GM12878 (cell line): Measurements from ENCODE around the gene ORC4. TPM values are rescaled to one million over a fixed set of nuclear protein-coding genes. Genes with fewer than 3 reads are reported as not detected.

ENCODE experiments used
- ATAC-seq: fragments of 200-7000 bp; cut with Tn5 transposase; 3 replicates; pipeline ENCODE4 v1.9.1; 2020; ENCODE audit warnings: mild to moderate bottlenecking, moderate library complexity
- BruUV-seq: library from RNA; stranded (reverse); fragments of 400-500 nt; replicated peaks from 2 replicates; lab custom pipeline; 2021; lab: Mats Ljungman, UMichigan
- CTCF ChIA-PET: fragments of 300-600 bp; sonication (Branson Sonifier 250); formaldehyde crosslinking; extraction: SDS; loops from one replicate; lab custom pipeline; 2021; ENCODE audit warnings: inconsistent platforms; lab: Yijun Ruan, JAX
- POLR2A ChIA-PET: fragments of 350-600 bp; formaldehyde crosslinking; extraction: SDS; loops from one replicate; lab custom pipeline; 2021; ENCODE audit warnings: inconsistent platforms; lab: Charles Lee
- RAD21 ChIA-PET: fragments of 300-600 bp; sonication (Branson Sonifier 250); formaldehyde crosslinking; loops from one replicate; lab custom pipeline; 2023; ENCODE audit warnings: antibody characterized with exemption; ENCODE audit not compliant: unreplicated experiment; lab: Charles Lee
- SMC1A ChIA-PET: fragments of 300-600 bp; sonication (Branson Sonifier 250); formaldehyde crosslinking; loops from one replicate; lab custom pipeline; 2023; ENCODE audit not compliant: unreplicated experiment, uncharacterized antibody; lab: Charles Lee
- DNase-seq: peaks from one replicate; pipeline ENCODE4 v3.0.0-alpha.2; 2011; ENCODE audit warnings: low read depth, low spot score
- FAIRE-seq: peaks from 3 replicates; lab custom pipeline; 2011; peaks lifted over from hg19 to GRCh38; lab: Jason Lieb, UNC
- H2AFZ ChIP-seq: 2 replicates; pipeline ENCODE4 v1.6.0; 2011; ENCODE audit warnings: low read depth, low read length, control low read depth; ENCODE audit not compliant: control insufficient read depth
- H3K27ac ChIP-seq: 2 replicates; pipeline ENCODE4 v1.5.1; 2011; ENCODE audit warnings: control low read depth; ENCODE audit not compliant: control insufficient read depth, insufficient read depth
- H3K27me3 ChIP-seq, 2 experiments: replicated peaks in 1 of 2; 2 replicates each; pipeline versions ENCODE4 v1.6.0 to v1.6.1; 2011; ENCODE audit warnings: low read length in 1 of 2; ENCODE audit not compliant: control insufficient read depth in 2 of 2, insufficient read depth in 2 of 2
- H3K36me3 ChIP-seq, 2 experiments: 2 replicates each; pipeline ENCODE4 v1.5.1; 2011; ENCODE audit warnings: low read length in 1 of 2; ENCODE audit not compliant: control insufficient read depth in 2 of 2, insufficient read depth in 2 of 2
- H3K4me1 ChIP-seq: 2 replicates; pipeline ENCODE4 v1.6.1; 2011; ENCODE audit warnings: mild to moderate bottlenecking, low read length, moderate library complexity, mixed read lengths; ENCODE audit not compliant: control insufficient read depth, insufficient read depth
- H3K4me2 ChIP-seq: 2 replicates; pipeline ENCODE4 v1.6.0; 2011; ENCODE audit warnings: control low read depth; ENCODE audit not compliant: control insufficient read depth, insufficient read depth
- H3K4me3 ChIP-seq: fragments of 200-600 bp; sonication (generic); 2 replicates; pipeline ENCODE4 v1.5.1; 2016
- H3K79me2 ChIP-seq: 2 replicates; pipeline ENCODE4 v1.6.0; 2011; ENCODE audit warnings: low read length; ENCODE audit not compliant: control insufficient read depth, insufficient read depth
- H3K9ac ChIP-seq: 2 replicates; pipeline ENCODE4 v1.8.0; 2011; ENCODE audit warnings: low read length, control low read depth, mixed read lengths; ENCODE audit not compliant: control insufficient read depth, insufficient read depth
- H3K9me3 ChIP-seq: replicated peaks from 3 replicates; pipeline ENCODE4 v1.5.1; 2011; ENCODE audit warnings: mild to moderate bottlenecking, low read length; ENCODE audit not compliant: control insufficient read depth, insufficient read depth
- H4K20me1 ChIP-seq: 2 replicates; pipeline ENCODE4 v1.6.0; 2011; ENCODE audit not compliant: control insufficient read depth, insufficient read depth
- ASH2L ChIP-seq: fragments of 300-600, 200-600 bp; sonication (generic); IDR thresholded peaks from 2 replicates; pipeline ENCODE4 v1.6.1; 2017; ENCODE audit warnings: low read depth, mild to moderate bottlenecking, borderline replicate concordance
- EED ChIP-seq: sonication (generic); IDR thresholded peaks from 2 replicates; pipeline ENCODE4 v1.6.1; 2016; ENCODE audit warnings: antibody characterized with exemption, low read depth
- KDM1A ChIP-seq: fragments of 200-600 bp; sonication (generic); IDR thresholded peaks from 2 replicates; pipeline ENCODE4 v1.6.1; 2016; ENCODE audit warnings: borderline replicate concordance
- MTA3 ChIP-seq: IDR thresholded peaks from 2 replicates; pipeline ENCODE4 v1.6.1; 2012; ENCODE audit warnings: low read length, inconsistent platforms, borderline replicate concordance
- NFIC ChIP-seq: IDR thresholded peaks from 2 replicates; pipeline ENCODE4 v1.6.1; 2012; ENCODE audit warnings: low read depth, mild to moderate bottlenecking, inconsistent platforms, low read length, moderate library complexity
- NFYB ChIP-seq: IDR thresholded peaks from 2 replicates; pipeline ENCODE4 v1.6.1; 2011; ENCODE audit warnings: low read depth, mild to moderate bottlenecking, low read length, improper control_type of control experiment, moderate library complexity; ENCODE audit not compliant: insufficient read depth
- PML ChIP-seq: IDR thresholded peaks from 2 replicates; pipeline ENCODE4 v1.6.1; 2012; ENCODE audit warnings: low read length, inconsistent platforms
- RAD51 ChIP-seq: fragments of 450-650 bp; IDR thresholded peaks from 2 replicates; pipeline ENCODE4 v1.6.1; 2016; ENCODE audit warnings: moderate library complexity, mild to moderate bottlenecking, inconsistent platforms
- TCF12 ChIP-seq: IDR thresholded peaks from 2 replicates; pipeline ENCODE4 v1.6.1; 2011; ENCODE audit warnings: low read depth, mild to moderate bottlenecking, low read length
- WRNIP1 ChIP-seq: IDR thresholded peaks from 2 replicates; pipeline ENCODE4 v1.6.1; 2011; ENCODE audit warnings: low read depth, low read length, improper control_type of control experiment, borderline replicate concordance
- WGBS: methylation state at CpG from one replicate; pipeline ENCODE4 v1.1.6; 2016; ENCODE audit warnings: low lambda C conversion rate; ENCODE audit not compliant: insufficient replicate concordance, insufficient coverage; ENCODE audit errors: missing lambda C conversion rate; 5-methylcytosine and 5-hydroxymethylcytosine counted together
- in situ Hi-C: fragments of 300-500 bp; cut with MboI; formaldehyde crosslinking; loops from 9 replicates; pipeline ENCODE4 v1.14.3; 2018; ENCODE audit warnings: mixed read lengths
- intact Hi-C: fragments of 100-400 bp; cut with micrococcal nuclease; formaldehyde crosslinking; loops from one replicate; pipeline ENCODE4 v1.14.2; 2022; ENCODE audit not compliant: unreplicated experiment
- polyA plus RNA-seq, 11 experiments: library from polyadenylated mRNA; depleted of rRNA in 4 of 11; unstranded in 6 of 11; stranded (reverse) in 5 of 11; fragments of >200 nt; fragmentation: Nextera tagmentation in 4 of 11; fragmentation: Illumina TruSeq in 1 of 11; extraction: Ambion mirVana in 4 of 11; extraction: Trizol in 1 of 11; gene quantifications; 1 replicate in 1 of 11; 2 replicates in 10 of 11; pipeline versions ENCODE4 v1.2.1 to v1.2.3, GENCODE V29; 2011 to 2016; ENCODE audit warnings: inconsistent platforms in 2 of 11, missing spikeins in 2 of 11, low read depth in 1 of 11
- total RNA-seq, 4 experiments: library from RNA; depleted of rRNA in 3 of 4; stranded (reverse); fragments of >200 nt in 3 of 4; fragmentation: Illumina TruSeq in 1 of 4; extraction: Trizol in 1 of 4; gene quantifications; 2 replicates each; pipeline versions ENCODE4 v1.2.1 to v1.2.3, GENCODE V29; 2013 to 2021
- TF ChIP-seq, protein P1 (sequence below): fragments of 450-650 bp; IDR thresholded peaks from 2 replicates; pipeline ENCODE4 v1.6.1; 2017; ENCODE audit warnings: low read depth, mild to moderate bottlenecking, moderate library complexity
- TF ChIP-seq, protein P2 (sequence below): IDR thresholded peaks from 2 replicates; pipeline ENCODE4 v1.6.1; 2012; ENCODE audit warnings: improper control_type of control experiment, low read depth, low read length; ENCODE audit not compliant: insufficient replicate concordance
- TF ChIP-seq, protein P3 (sequence below): IDR thresholded peaks from 2 replicates; pipeline ENCODE4 v1.6.1; 2012; ENCODE audit warnings: low read depth, low read length, improper control_type of control experiment

The ORC4 gene
- total and polyA plus RNA-seq, 10 of the 15 experiments (the other 5 are each of a cell fraction or from before 2014, with no cell fraction given): 25.7 to 71.3 (median 52.1) TPM

- no TSS peak for BruUV-seq
- no peaks in the 10 kb centered on the region for H4K20me1 ChIP-seq
- FAIRE-seq (no peak), ATAC-seq (no peak), DNase-seq (no peak)
- RAD21 ChIA-PET: no interaction called here
- intact Hi-C loops (no loop called here), in situ Hi-C loops (no loop called here)
- SMC1A ChIA-PET: interaction anchor here (1.5 kb wide), 1 partner anchor 16 kb away, joined by 3 read pairs; no protein-coding TSS in a partner anchor
- peaks cover 6% of the 10 kb centered on the region for H3K79me2 ChIP-seq
- CTCF ChIA-PET: interaction anchor here (2.2 kb wide), 2 partner anchors 14 to 533 kb away, joined by 9 to 12 read pairs; no protein-coding TSS in a partner anchor
- H3K9me3 ChIP-seq: peaks cover 7% of the 10 kb centered on the region
- TF ChIP-seq, protein P1, sequence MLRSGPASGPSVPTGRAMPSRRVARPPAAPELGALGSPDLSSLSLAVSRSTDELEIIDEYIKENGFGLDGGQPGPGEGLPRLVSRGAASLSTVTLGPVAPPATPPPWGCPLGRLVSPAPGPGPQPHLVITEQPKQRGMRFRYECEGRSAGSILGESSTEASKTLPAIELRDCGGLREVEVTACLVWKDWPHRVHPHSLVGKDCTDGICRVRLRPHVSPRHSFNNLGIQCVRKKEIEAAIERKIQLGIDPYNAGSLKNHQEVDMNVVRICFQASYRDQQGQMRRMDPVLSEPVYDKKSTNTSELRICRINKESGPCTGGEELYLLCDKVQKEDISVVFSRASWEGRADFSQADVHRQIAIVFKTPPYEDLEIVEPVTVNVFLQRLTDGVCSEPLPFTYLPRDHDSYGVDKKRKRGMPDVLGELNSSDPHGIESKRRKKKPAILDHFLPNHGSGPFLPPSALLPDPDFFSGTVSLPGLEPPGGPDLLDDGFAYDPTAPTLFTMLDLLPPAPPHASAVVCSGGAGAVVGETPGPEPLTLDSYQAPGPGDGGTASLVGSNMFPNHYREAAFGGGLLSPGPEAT: no peak
- TF ChIP-seq WRNIP1 (no peak), NFYB (no peak), EED (no peak), NFIC (no peak), PML (no peak), TCF12 (no peak), RAD51 (no peak), MTA3 (no peak), ASH2L (no peak), KDM1A (no peak)
- TF ChIP-seq, protein P2, sequence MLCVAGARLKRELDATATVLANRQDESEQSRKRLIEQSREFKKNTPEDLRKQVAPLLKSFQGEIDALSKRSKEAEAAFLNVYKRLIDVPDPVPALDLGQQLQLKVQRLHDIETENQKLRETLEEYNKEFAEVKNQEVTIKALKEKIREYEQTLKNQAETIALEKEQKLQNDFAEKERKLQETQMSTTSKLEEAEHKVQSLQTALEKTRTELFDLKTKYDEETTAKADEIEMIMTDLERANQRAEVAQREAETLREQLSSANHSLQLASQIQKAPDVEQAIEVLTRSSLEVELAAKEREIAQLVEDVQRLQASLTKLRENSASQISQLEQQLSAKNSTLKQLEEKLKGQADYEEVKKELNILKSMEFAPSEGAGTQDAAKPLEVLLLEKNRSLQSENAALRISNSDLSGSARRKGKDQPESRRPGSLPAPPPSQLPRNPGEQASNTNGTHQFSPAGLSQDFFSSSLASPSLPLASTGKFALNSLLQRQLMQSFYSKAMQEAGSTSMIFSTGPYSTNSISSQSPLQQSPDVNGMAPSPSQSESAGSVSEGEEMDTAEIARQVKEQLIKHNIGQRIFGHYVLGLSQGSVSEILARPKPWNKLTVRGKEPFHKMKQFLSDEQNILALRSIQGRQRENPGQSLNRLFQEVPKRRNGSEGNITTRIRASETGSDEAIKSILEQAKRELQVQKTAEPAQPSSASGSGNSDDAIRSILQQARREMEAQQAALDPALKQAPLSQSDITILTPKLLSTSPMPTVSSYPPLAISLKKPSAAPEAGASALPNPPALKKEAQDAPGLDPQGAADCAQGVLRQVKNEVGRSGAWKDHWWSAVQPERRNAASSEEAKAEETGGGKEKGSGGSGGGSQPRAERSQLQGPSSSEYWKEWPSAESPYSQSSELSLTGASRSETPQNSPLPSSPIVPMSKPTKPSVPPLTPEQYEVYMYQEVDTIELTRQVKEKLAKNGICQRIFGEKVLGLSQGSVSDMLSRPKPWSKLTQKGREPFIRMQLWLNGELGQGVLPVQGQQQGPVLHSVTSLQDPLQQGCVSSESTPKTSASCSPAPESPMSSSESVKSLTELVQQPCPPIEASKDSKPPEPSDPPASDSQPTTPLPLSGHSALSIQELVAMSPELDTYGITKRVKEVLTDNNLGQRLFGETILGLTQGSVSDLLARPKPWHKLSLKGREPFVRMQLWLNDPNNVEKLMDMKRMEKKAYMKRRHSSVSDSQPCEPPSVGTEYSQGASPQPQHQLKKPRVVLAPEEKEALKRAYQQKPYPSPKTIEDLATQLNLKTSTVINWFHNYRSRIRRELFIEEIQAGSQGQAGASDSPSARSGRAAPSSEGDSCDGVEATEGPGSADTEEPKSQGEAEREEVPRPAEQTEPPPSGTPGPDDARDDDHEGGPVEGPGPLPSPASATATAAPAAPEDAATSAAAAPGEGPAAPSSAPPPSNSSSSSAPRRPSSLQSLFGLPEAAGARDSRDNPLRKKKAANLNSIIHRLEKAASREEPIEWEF: no peak
- TF ChIP-seq, protein P3, sequence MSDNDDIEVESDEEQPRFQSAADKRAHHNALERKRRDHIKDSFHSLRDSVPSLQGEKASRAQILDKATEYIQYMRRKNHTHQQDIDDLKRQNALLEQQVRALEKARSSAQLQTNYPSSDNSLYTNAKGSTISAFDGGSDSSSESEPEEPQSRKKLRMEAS: no peak
- H3K9ac ChIP-seq: no peak overlapping the region
- WGBS: 98% methylated on average over 2 of the region's 2 CpGs
- H2AFZ ChIP-seq: no peak overlapping the region
- H3K4me1 ChIP-seq: no peaks in the 10 kb centered on the region
- H3K27ac ChIP-seq: no peak overlapping the region
- H3K27me3 ChIP-seq: no peaks in the 10 kb centered on the region
- no peaks in the 10 kb centered on the region; a peak in 1 of 4 replicates for H3K36me3 ChIP-seq
- POLR2A ChIA-PET: no interaction called here
- H3K4me2 ChIP-seq: no peak overlapping the region
- no peak overlapping the region for H3K4me3 ChIP-seq
Observed at GRCh38 chr2:147976102-147976501, 44.4 kb downstream of the ORC4 start.
